Measurements from ENCODE around the gene AGBL4.
"Not testable (repeated sequence)": the region's sequence is repeated elsewhere in the genome, so short reads cannot be mapped to it uniquely, and the experiment has no call there.

AGBL4 gene

GRCh38 chr1:50023292-50024159 is at the start of gene AGBL4:
Gene AGBL4, minus strand, starts transcription at chr1:50023954.
- DNase-seq (ENCODE audit: insufficient read length, low spot score) (no peak), FAIRE-seq (no peak)
- TF ChIP-seq POLR2A (IDR thresholded peaks at IDR 0.05; ENCODE audit: low read depth, low read length) = no peak

- TF ChIP-seq POLR2A (IDR thresholded peaks at IDR 0.05; ENCODE audit: low read depth, low read length) = no peak
- DNase-seq (ENCODE audit: insufficient read length, low spot score) = no peak
- no peak for FAIRE-seq
These were observed 43.1 kb upstream of the AGBL4 start for GRCh38 chr1:50066806-50067205.

GRCh38 chr1:50060279-50060678 is 36.5 kb upstream of the AGBL4 start:
- no peak for DNase-seq (ENCODE audit: insufficient read length, low spot score)
- no peak for FAIRE-seq
- TF ChIP-seq POLR2A (IDR thresholded peaks at IDR 0.05; ENCODE audit: low read depth, low read length) = no peak

- TF ChIP-seq POLR2A (IDR thresholded peaks at IDR 0.05; ENCODE audit: low read depth, low read length) = no peak
- no peak for FAIRE-seq
- no peak for DNase-seq (ENCODE audit: insufficient read length, low spot score)
These were observed 25.0 kb upstream of the AGBL4 start for GRCh38 chr1:50048791-50049190.

GRCh38 chr1:50047916-50048694 is 24.4 kb upstream of the AGBL4 start:
- no peak for TF ChIP-seq POLR2A (IDR thresholded peaks at IDR 0.05; ENCODE audit: low read depth, low read length)
- DNase-seq (ENCODE audit: insufficient read length, low spot score) = no peak
- no peak for FAIRE-seq

- DNase-seq (ENCODE audit: insufficient read length, low spot score) (no peak), FAIRE-seq (no peak)
- no peak for TF ChIP-seq POLR2A (IDR thresholded peaks at IDR 0.05; ENCODE audit: low read depth, low read length)
These were observed 14.6 kb upstream of the AGBL4 start for GRCh38 chr1:50038237-50038809.

- TF ChIP-seq POLR2A (IDR thresholded peaks at IDR 0.05; ENCODE audit: low read depth, low read length) = no peak
- DNase-seq (ENCODE audit: insufficient read length, low spot score) = no peak
- no peak for FAIRE-seq
These were observed 4.0 kb upstream of the AGBL4 start for GRCh38 chr1:50027794-50028193.

- FAIRE-seq (no peak), DNase-seq (ENCODE audit: insufficient read length, low spot score) (no peak)
- TF ChIP-seq POLR2A (IDR thresholded peaks at IDR 0.05; ENCODE audit: low read depth, low read length) = no peak
These were observed 28.0 kb downstream of the AGBL4 start for GRCh38 chr1:49995734-49996133.

- DNase-seq (ENCODE audit: insufficient read length, low spot score) (no peak), FAIRE-seq (no peak)
- no peak for TF ChIP-seq POLR2A (IDR thresholded peaks at IDR 0.05; ENCODE audit: low read depth, low read length)
These were observed 52.7 kb downstream of the AGBL4 start for GRCh38 chr1:49971088-49971487.

- FAIRE-seq = no peak
- no peak for DNase-seq (ENCODE audit: insufficient read length, low spot score)
- no peak for TF ChIP-seq POLR2A (IDR thresholded peaks at IDR 0.05; ENCODE audit: low read depth, low read length)
These were observed 72.4 kb downstream of the AGBL4 start for GRCh38 chr1:49951385-49951784.

GRCh38 chr1:49915301-49915700 is 108.5 kb downstream of the AGBL4 start:
- not testable (repeated sequence) for FAIRE-seq; DNase-seq (ENCODE audit: insufficient read length, low spot score)

GRCh38 chr1:49906365-49906764 is 117.4 kb downstream of the AGBL4 start:
- FAIRE-seq (no peak), DNase-seq (ENCODE audit: insufficient read length, low spot score) (no peak)
- no peak for TF ChIP-seq POLR2A (IDR thresholded peaks at IDR 0.05; ENCODE audit: low read depth, low read length)

GRCh38 chr1:49864581-49864980 is 159.2 kb downstream of the AGBL4 start:
- TF ChIP-seq POLR2A (IDR thresholded peaks at IDR 0.05; ENCODE audit: low read depth, low read length) = no peak
- DNase-seq (ENCODE audit: insufficient read length, low spot score) (peak; percentile 14), FAIRE-seq (no peak)

- TF ChIP-seq POLR2A (IDR thresholded peaks at IDR 0.05; ENCODE audit: low read depth, low read length) = no peak
- no peak for DNase-seq (ENCODE audit: insufficient read length, low spot score)
- no peak for FAIRE-seq
These were observed 169.0 kb downstream of the AGBL4 start for GRCh38 chr1:49854741-49855140.

Measured in H54 (cell line).